GM10266 (cell line): Measurements from ENCODE around the gene DDX1.
A peak's percentile ranks its signal among the peaks of the same experiment; 100 is the strongest.

Source experiments
- DNase-seq: peaks from one replicate; pipeline ENCODE4 v3.0.0; 2012; ENCODE audit errors: extremely low spot score
- CTCF ChIP-seq: IDR thresholded peaks from 2 replicates; pipeline ENCODE4 v1.5.1; 2012; ENCODE audit warnings: mild to moderate bottlenecking, low read depth; ENCODE audit not compliant: control insufficient read depth, insufficient read depth; ENCODE audit errors: missing control alignments

DDX1 gene

GRCh38 chr2:15577071-15577735 is 14.5 kb upstream of the DDX1 start:
- peak; percentile 59 for DNase-seq
- TF ChIP-seq CTCF = peak; percentile 88

DNA sequence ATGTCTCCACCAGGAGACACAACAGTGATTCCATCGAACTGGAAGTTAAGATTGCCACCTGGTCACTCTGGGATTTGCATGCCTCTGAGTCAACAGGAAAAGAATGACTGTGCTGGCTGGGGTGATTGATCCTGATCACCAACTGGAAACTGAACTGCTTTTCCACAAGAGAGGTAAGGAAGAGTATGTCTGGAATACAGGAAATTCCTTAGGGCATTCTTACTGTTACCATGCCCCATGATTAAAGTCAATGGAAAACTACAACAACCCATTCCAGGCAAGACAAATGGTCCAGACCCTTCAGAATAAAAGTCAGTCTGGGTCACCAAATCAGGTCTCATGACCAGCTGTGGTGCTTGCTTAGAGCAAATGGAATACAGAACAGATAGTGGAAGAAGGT is 12.0 kb upstream of the DDX1 start:
- TF ChIP-seq CTCF = no peak
- DNase-seq = no peak

DNA sequence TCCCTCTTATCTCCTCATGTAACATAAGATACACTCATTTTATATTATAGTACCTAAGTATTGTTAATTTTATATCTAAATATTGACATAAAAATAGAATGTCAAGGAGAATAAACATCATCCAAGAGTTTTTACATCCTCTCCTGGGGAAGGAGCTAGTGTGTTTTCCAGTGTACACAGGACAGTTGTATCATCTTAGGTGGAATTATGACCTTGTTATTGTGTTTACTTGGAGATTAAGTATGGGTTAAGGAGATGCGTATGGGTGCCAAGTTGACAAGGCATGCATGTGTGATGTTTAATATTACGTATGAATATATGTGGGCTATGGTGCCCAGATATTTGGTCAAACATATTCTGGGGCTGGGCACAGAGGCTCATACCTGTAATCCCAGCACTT is 11.2 kb upstream of the DDX1 start:
- DNase-seq = no peak
- TF ChIP-seq CTCF = no peak

DNA sequence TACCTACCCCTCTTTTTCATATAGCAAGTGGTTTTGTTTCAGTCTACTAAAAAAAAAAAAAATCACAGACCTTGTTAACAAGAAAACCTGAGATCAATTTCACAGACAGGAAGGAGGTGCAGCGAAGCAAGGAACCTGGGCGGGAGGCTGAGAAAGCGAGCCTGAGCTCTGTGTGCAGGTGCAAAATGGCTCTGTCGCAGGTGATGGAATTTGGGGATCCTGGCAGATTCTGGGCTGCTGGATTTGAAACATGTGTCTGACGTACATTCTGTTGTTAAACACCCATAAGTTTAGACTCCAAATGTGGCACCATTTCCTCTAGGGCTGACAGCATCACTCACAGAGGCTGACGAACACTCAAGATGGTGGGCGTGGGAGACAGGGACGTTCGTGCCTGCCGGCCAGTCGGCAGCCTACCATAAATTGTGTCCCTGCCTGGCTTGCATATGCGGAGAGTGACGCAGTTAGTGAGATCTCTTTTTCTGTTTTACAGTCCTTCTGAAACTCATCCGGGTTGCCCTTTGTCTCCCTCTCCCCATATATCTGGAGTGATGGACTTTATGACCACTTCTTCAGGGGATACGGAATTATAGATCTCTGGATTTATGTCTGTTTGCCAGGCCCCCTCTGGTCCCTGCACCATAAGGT is 8.8 kb upstream of the DDX1 start:
- DNase-seq = no peak
- TF ChIP-seq CTCF = no peak

GRCh38 chr2:15583826-15584225 is 7.8 kb upstream of the DDX1 start:
- no peak for DNase-seq
- no peak for TF ChIP-seq CTCF

DNA sequence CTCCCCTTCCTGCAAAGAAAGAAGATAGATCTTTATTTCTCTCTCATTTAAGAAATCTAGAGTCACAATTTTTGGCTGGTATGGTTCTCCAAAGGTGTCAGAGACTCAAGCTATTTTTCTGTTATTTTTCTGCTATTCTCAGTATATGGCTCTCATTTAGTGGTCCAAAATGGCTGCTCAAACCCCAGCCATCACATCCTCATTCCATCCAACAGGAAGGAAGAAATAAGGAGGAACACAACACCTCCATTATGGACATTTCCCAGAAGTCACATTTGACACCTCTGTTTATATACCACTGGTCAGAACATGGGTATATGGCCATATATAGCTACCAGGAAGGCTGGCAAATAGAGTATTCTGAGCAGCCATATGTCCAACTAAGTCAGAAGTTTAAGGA is 7.4 kb upstream of the DDX1 start:
- DNase-seq = no peak
- TF ChIP-seq CTCF = no peak

DNA sequence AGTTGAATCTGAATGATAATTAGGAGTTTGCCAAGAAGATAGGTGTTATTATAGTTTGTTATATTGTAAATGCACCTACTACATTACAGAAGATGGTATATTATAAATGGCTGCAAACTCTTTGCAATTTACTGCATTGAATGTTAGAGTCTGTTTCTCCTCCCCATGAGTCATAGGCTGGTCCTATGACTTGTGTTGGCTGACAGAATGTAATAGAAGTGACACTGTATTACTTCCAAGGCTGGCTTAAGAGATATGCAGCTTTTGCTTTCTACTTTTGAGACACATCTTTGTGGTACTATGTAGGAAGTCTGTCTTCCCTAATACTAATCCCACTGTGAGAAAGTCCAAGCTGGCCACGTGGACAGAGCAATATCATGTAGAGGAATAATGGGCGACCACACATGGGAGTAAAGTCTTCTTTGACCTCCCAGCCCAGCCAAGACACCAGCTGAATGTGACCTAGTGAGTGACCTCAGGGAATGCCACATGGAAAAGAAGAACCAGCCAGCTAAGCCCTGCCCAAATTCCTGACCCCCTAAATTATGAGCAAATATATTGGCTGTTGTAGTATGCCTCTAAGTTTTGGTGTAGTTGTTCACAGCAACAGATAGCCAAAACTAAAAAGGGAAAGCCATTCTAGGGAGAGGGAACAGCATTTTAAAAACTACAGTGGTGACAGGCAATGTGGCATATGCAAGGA is 6.8 kb upstream of the DDX1 start:
- no peak for DNase-seq
- no peak for TF ChIP-seq CTCF
